H1 (cell line): Measurements from ENCODE around the gene CUL2. TPM values are rescaled to one million over a fixed set of nuclear protein-coding genes. Genes with fewer than 3 reads are reported as not detected.

ENCODE experiments used
- CTCF ChIA-PET: fragments of 300-600 bp; sonication (Branson Sonifier 250); formaldehyde crosslinking; loops from one replicate; lab custom pipeline; 2021; ENCODE audit not compliant: partially characterized antibody; lab: Charles Lee
- POLR2A ChIA-PET: fragments of 300-600 bp; sonication (Branson Sonifier 250); formaldehyde crosslinking; loops from one replicate; lab custom pipeline; 2021; ENCODE audit warnings: inconsistent platforms; ENCODE audit not compliant: partially characterized antibody; lab: Charles Lee
- DNase-seq, 2 experiments: peaks; one replicate each; pipeline versions ENCODE4 v3.0.0 to v3.0.0-alpha.2; 2010 to 2022; ENCODE audit warnings: low spot score in 2 of 2, low read depth in 1 of 2, mixed read lengths in 1 of 2
- FAIRE-seq: peaks from 2 replicates; lab custom pipeline; 2011; peaks lifted over from hg19 to GRCh38; lab: Jason Lieb, UNC
- H2AFZ ChIP-seq: 2 replicates; pipeline ENCODE4 v1.8.1; 2012; ENCODE audit warnings: low read length, inconsistent platforms
- H2AK5ac ChIP-seq: 2 replicates; pipeline ENCODE4 v1.6.1; 2013; ENCODE audit warnings: low read depth, low read length
- H2BK120ac ChIP-seq: replicated peaks from 2 replicates; pipeline ENCODE3; 2013; ENCODE audit warnings: low read depth, low read length, inconsistent platforms
- H2BK12ac ChIP-seq: 2 replicates; pipeline ENCODE4 v1.6.1; 2013; ENCODE audit warnings: low read depth, low read length
- H2BK15ac ChIP-seq: 2 replicates; pipeline ENCODE4 v1.6.1; 2013; ENCODE audit warnings: low read length
- H2BK20ac ChIP-seq: 2 replicates; pipeline ENCODE4 v1.6.1; 2013; ENCODE audit warnings: low read length
- H2BK5ac ChIP-seq: 2 replicates; pipeline ENCODE4 v1.6.1; 2013; ENCODE audit warnings: low read depth, low read length
- H3K14ac ChIP-seq: 2 replicates; pipeline ENCODE4 v1.6.1; 2013; ENCODE audit warnings: inconsistent platforms; ENCODE audit not compliant: insufficient read length
- H3K18ac ChIP-seq: 2 replicates; pipeline ENCODE4 v1.6.1; 2013; ENCODE audit warnings: low read length; ENCODE audit errors: extremely low read depth
- H3K23ac ChIP-seq: 2 replicates; pipeline ENCODE4 v1.6.1; 2013; ENCODE audit warnings: inconsistent platforms; ENCODE audit not compliant: insufficient read length
- H3K23me2 ChIP-seq: 2 replicates; pipeline ENCODE4 v1.6.1; 2013; ENCODE audit warnings: low read depth, low read length
- H3K27ac ChIP-seq: 2 replicates; pipeline ENCODE4 v1.6.1; 2011; ENCODE audit warnings: low read depth, low read length, inconsistent platforms
- H3K27me3 ChIP-seq, 4 experiments: replicated peaks in 1 of 4; 1 replicate in 1 of 4; 2 replicates in 3 of 4; pipeline versions ENCODE4 v1.6.1 to v1.8.1; 2011 to 2013; ENCODE audit warnings: low read length in 3 of 4, mild to moderate bottlenecking in 3 of 4, inconsistent platforms in 2 of 4, mixed read lengths in 2 of 4, moderate library complexity in 1 of 4; ENCODE audit not compliant: control insufficient read depth in 3 of 4, insufficient read depth in 3 of 4; ENCODE audit errors: extremely low read depth in 1 of 4
- H3K36me3 ChIP-seq, 4 experiments: 2 replicates each; pipeline versions ENCODE4 v1.6.1 to v1.8.1; 2011 to 2013; ENCODE audit warnings: mild to moderate bottlenecking in 4 of 4, low read length in 3 of 4, moderate library complexity in 2 of 4, control low read depth in 1 of 4, inconsistent platforms in 1 of 4; ENCODE audit not compliant: insufficient read depth in 4 of 4, control insufficient read depth in 2 of 4
- H3K4ac ChIP-seq: replicated peaks from 2 replicates; pipeline ENCODE3; 2013; ENCODE audit warnings: low read length, low read depth, mixed read lengths, inconsistent platforms; ENCODE audit not compliant: insufficient read length
- H3K4me1 ChIP-seq, 4 experiments: replicated peaks in 1 of 4; 1 replicate in 1 of 4; 2 replicates in 3 of 4; pipeline versions ENCODE4 v1.6.1 to v1.8.1; 2011 to 2013; ENCODE audit warnings: low read length in 3 of 4, inconsistent platforms in 2 of 4, mixed read lengths in 1 of 4; ENCODE audit not compliant: insufficient read depth in 4 of 4, control insufficient read depth in 3 of 4
- H3K4me2 ChIP-seq, 2 experiments: 2 replicates each; pipeline versions ENCODE4 v1.6.1 to v1.8.1; 2011 to 2013; ENCODE audit warnings: low read depth in 2 of 2, low read length in 2 of 2, control low read depth in 1 of 2, inconsistent platforms in 1 of 2, mild to moderate bottlenecking in 1 of 2; ENCODE audit not compliant: insufficient read depth in 1 of 2
- H3K4me3 ChIP-seq, 4 experiments: fragments of 200-600, 300-600 bp in 1 of 4; sonication (generic), shearing (Covaris generic), sonication (Bioruptor Twin) in 1 of 4; 2 replicates each; pipeline versions ENCODE4 v1.5.1 to v1.8.1; 2011 to 2016; ENCODE audit warnings: low read length in 4 of 4, low read depth in 3 of 4, control low read depth in 2 of 4, inconsistent platforms in 2 of 4, mild to moderate bottlenecking in 2 of 4, mixed read lengths in 1 of 4, moderate library complexity in 1 of 4; ENCODE audit not compliant: insufficient read depth in 2 of 4; ENCODE audit errors: extremely low read depth in 1 of 4
- H3K56ac ChIP-seq: replicated peaks from 2 replicates; pipeline ENCODE3; 2013; ENCODE audit warnings: low read depth, mild to moderate bottlenecking, mixed read lengths, low read length, inconsistent platforms; ENCODE audit not compliant: insufficient read length
- H3K79me1 ChIP-seq: 2 replicates; pipeline ENCODE4 v1.6.1; 2013; ENCODE audit warnings: low read depth, low read length, control low read depth
- H3K79me2 ChIP-seq, 2 experiments: 2 replicates each; pipeline versions ENCODE4 v1.6.1 to v1.8.1; 2012 to 2013; ENCODE audit warnings: low read length in 2 of 2, mild to moderate bottlenecking in 2 of 2, inconsistent platforms in 1 of 2; ENCODE audit not compliant: insufficient read depth in 2 of 2, control insufficient read depth in 1 of 2
- H3K9ac ChIP-seq, 4 experiments: replicated peaks in 1 of 4; 1 replicate in 1 of 4; 2 replicates in 3 of 4; pipeline versions ENCODE4 v1.6.1 to v1.8.1; 2011 to 2013; ENCODE audit warnings: low read depth in 3 of 4, low read length in 3 of 4, control low read depth in 2 of 4, mild to moderate bottlenecking in 2 of 4, moderate library complexity in 2 of 4, inconsistent platforms in 1 of 4; ENCODE audit errors: extremely low read depth in 1 of 4
- H3K9me3 ChIP-seq, 2 experiments: 2 replicates each; pipeline versions ENCODE4 v1.6.1 to v1.8.1; 2012 to 2013; ENCODE audit warnings: mild to moderate bottlenecking in 2 of 2, moderate library complexity in 2 of 2, control low read depth in 1 of 2, inconsistent platforms in 1 of 2, low read depth in 1 of 2, low read length in 1 of 2, mixed read lengths in 1 of 2; ENCODE audit not compliant: insufficient read depth in 2 of 2
- H4K20me1 ChIP-seq, 2 experiments: replicated peaks in 1 of 2; 2 replicates each; pipeline versions ENCODE3 to v1.8.1; 2011 to 2013; ENCODE audit warnings: inconsistent platforms in 2 of 2, low read length in 2 of 2, mild to moderate bottlenecking in 1 of 2; ENCODE audit not compliant: insufficient read depth in 2 of 2, control insufficient read depth in 1 of 2
- H4K5ac ChIP-seq: 2 replicates; pipeline ENCODE4 v1.6.1; 2013; ENCODE audit warnings: low read length, low read depth, mixed read lengths, inconsistent platforms; ENCODE audit not compliant: insufficient read length
- H4K8ac ChIP-seq: 2 replicates; pipeline ENCODE4 v1.8.0; 2013; ENCODE audit warnings: mild to moderate bottlenecking, moderate library complexity, low read length, inconsistent platforms; ENCODE audit not compliant: insufficient read depth; ENCODE audit errors: extremely low read depth
- H4K91ac ChIP-seq: replicated peaks from 2 replicates; pipeline ENCODE3; 2013; ENCODE audit warnings: low read length, mixed read lengths, inconsistent platforms; ENCODE audit not compliant: insufficient read length
- BACH1 ChIP-seq: IDR thresholded peaks from 2 replicates; pipeline ENCODE4 v1.6.1; 2012; ENCODE audit warnings: low read length, improper control_type of control experiment
- CREB1 ChIP-seq: IDR thresholded peaks from 2 replicates; pipeline ENCODE4 v1.6.1; 2012; ENCODE audit warnings: inconsistent platforms
- CTBP2 ChIP-seq: IDR thresholded peaks from 2 replicates; pipeline ENCODE4 v1.7.0; 2011; ENCODE audit warnings: borderline replicate concordance, mild to moderate bottlenecking, moderate library complexity, mixed read lengths, low read length; ENCODE audit not compliant: insufficient read depth, insufficient read length
- CTCF ChIP-seq, 3 experiments: IDR thresholded peaks; 1 replicate in 2 of 3; 2 replicates in 1 of 3; pipeline versions ENCODE4 v1.5.1 to v1.6.1; 2011; ENCODE audit warnings: low read length in 3 of 3, mild to moderate bottlenecking in 3 of 3, inconsistent platforms in 2 of 3, low read depth in 1 of 3, moderate library complexity in 1 of 3; ENCODE audit not compliant: insufficient read depth in 1 of 3; ENCODE audit errors: control extremely low read depth in 1 of 3
- GABPA ChIP-seq: IDR thresholded peaks from 2 replicates; pipeline ENCODE4 v1.6.1; 2011; ENCODE audit warnings: mild to moderate bottlenecking, low read length, moderate library complexity, borderline replicate concordance; ENCODE audit not compliant: insufficient read depth
- HDAC2 ChIP-seq, 2 experiments: fragments of 300-600 bp in 1 of 2; sonication (generic) in 1 of 2; IDR thresholded peaks; 2 replicates each; pipeline ENCODE4 v1.6.1; 2011 to 2012; ENCODE audit warnings: low read depth in 2 of 2, low read length in 2 of 2, mild to moderate bottlenecking in 2 of 2, moderate library complexity in 2 of 2, borderline replicate concordance in 1 of 2, inconsistent platforms in 1 of 2
- RAD21 ChIP-seq, 2 experiments: IDR thresholded peaks in 1 of 2; conservative IDR thresholded peaks in 1 of 2; 2 replicates each; pipeline ENCODE4 v1.6.1; 2011; ENCODE audit warnings: low read depth in 2 of 2, low read length in 2 of 2, improper control_type of control experiment in 1 of 2, inconsistent platforms in 1 of 2, mild to moderate bottlenecking in 1 of 2, moderate library complexity in 1 of 2
- SIRT6 ChIP-seq: IDR thresholded peaks from one replicate; pipeline ENCODE4 v1.7.1; 2012; ENCODE audit warnings: low read length, inconsistent platforms
- TCF12 ChIP-seq: IDR thresholded peaks from 2 replicates; pipeline ENCODE4 v1.6.1; 2011; ENCODE audit warnings: low read depth, mild to moderate bottlenecking, low read length
- WGBS, 2 experiments: shearing (Covaris generic) in 1 of 2; methylation state at CpG; one replicate each; pipeline versions ENCODE4 v1.1.6 to v1.1.7; 2013 to 2015; ENCODE audit warnings: low lambda C conversion rate in 2 of 2, mixed read lengths in 2 of 2, inconsistent platforms in 1 of 2, low coverage in 1 of 2, missing lambda C conversion rate in 1 of 2; ENCODE audit not compliant: insufficient replicate concordance in 2 of 2, insufficient coverage in 1 of 2, insufficient read length in 1 of 2; ENCODE audit errors: extremely low coverage in 1 of 2, missing lambda C conversion rate in 1 of 2; 5-methylcytosine and 5-hydroxymethylcytosine counted together
- polyA plus RNA-seq, 7 experiments: library from polyadenylated mRNA; depleted of rRNA in 3 of 7; stranded (reverse) in 5 of 7; unstranded in 2 of 7; fragments of >200 nt in 5 of 7; fragments of 200-250 nt in 2 of 7; gene quantifications; 1 replicate in 5 of 7; 2 replicates in 1 of 7; 4 replicates in 1 of 7; pipeline versions ENCODE4 v1.2.1 to v1.2.3, GENCODE V29; 2011 to 2013; ENCODE audit warnings: missing spikeins in 2 of 7, mixed read lengths in 2 of 7
- total RNA-seq: library from RNA; stranded (reverse); fragmentation: NEBNext Ultra II Directional; extraction: Animal tissue kit (Norgen Biotek cat#: 25700); gene quantifications from 2 replicates; pipeline ENCODE4 v1.2.1, GENCODE V29; 2021

CUL2 gene
- total and polyA plus RNA-seq, 2 of the 8 experiments (the other 6 are each of a cell fraction or from before 2014, with no cell fraction given): 10.2 to 43.1 TPM

DNA sequence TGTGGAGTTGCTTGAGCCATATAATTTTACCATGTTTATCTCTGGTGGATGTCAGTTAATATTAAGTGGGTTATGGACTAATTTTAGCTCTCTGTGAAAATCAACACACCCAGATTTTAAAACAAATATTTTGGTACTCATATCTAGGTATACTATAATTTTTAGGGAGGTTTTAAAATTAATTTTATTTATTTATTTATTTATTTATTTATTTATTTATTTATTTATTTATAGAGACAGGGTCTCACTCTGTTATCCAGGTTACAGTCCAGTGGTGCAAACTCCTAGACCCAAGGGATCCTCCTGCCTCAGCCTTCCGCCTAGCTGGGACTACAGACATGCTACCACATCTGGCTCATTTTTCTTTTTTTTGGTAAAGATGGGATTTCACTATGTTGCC lies 29.2 kb upstream of the CUL2 start:
- H3K56ac ChIP-seq: no peak overlapping the region
- no peak overlapping the region for H2AFZ ChIP-seq
- no peak overlapping the region for H3K18ac ChIP-seq
- no peak overlapping the region for H3K27ac ChIP-seq
- no peak overlapping the region for H3K4me3 ChIP-seq
- H3K9ac ChIP-seq: no peak overlapping the region
- 79% methylated on average over 1 of the region's 1 CpG; no CpG with 5 or more reads in 1 of the 2 experiments for WGBS, 2 experiments
- H3K23me2 ChIP-seq: no peaks in the 10 kb centered on the region
- H4K20me1 ChIP-seq: no peaks in the 10 kb centered on the region
- H3K14ac ChIP-seq: no peak overlapping the region
- H3K4me2 ChIP-seq: no peak overlapping the region
- H3K36me3 ChIP-seq: no peaks in the 10 kb centered on the region
- TF ChIP-seq TCF12 (no peak), RAD21 (IDR thresholded peaks at IDR 0.05 in 1 of 2, conservative IDR thresholded peaks at IDR 0.05 in 1 of 2; ENCODE audit: low read depth in 2 of 2, low read length in 2 of 2) (no peak), CTBP2 (no peak), CTCF (IDR thresholded peaks at IDR 0.05; ENCODE audit: control extremely low read depth in 1 of 3, insufficient read depth in 1 of 3, low read depth in 1 of 3, low read length in 3 of 3) (no peak), SIRT6 (no peak), GABPA (no peak), BACH1 (no peak), HDAC2 (IDR thresholded peaks at IDR 0.05; ENCODE audit: borderline replicate concordance in 1 of 2, low read depth in 2 of 2, low read length in 2 of 2) (no peak), CREB1 (no peak)
- DNase-seq: no peak
- no peak overlapping the region for H2AK5ac ChIP-seq
- no peak overlapping the region for H2BK15ac ChIP-seq
- FAIRE-seq: no peak
- H2BK12ac ChIP-seq: no peak overlapping the region
- ChIA-PET CTCF (interaction anchor here (0.8 to 11.9 kb wide), 11 partner anchors 14 to 428 kb away, joined by 3 to 177 read pairs (median 6); no protein-coding TSS in a partner anchor), POLR2A (no interaction called here)
- no peak overlapping the region for H4K91ac ChIP-seq
- no peaks in the 10 kb centered on the region for H3K79me2 ChIP-seq
- no peak overlapping the region for H3K23ac ChIP-seq
- H4K8ac ChIP-seq: no peak overlapping the region
- H2BK120ac ChIP-seq: no peak overlapping the region
- H3K9me3 ChIP-seq: no peaks in the 10 kb centered on the region
- H2BK5ac ChIP-seq: no peak overlapping the region
- no peaks in the 10 kb centered on the region for H3K27me3 ChIP-seq
- no peak overlapping the region for H3K4ac ChIP-seq
- H2BK20ac ChIP-seq: no peak overlapping the region
- H4K5ac ChIP-seq: no peak overlapping the region
- H3K79me1 ChIP-seq: no peaks in the 10 kb centered on the region
- H3K4me1 ChIP-seq: no peaks in the 10 kb centered on the region
